Mucosa of gallbladder (tissue), 1 donor: ENCODE measurements around the gene CXCL17. TPM values are rescaled to one million over a fixed set of nuclear protein-coding genes. Genes with fewer than 3 reads are reported as not detected.
"Not testable (repeated sequence)": the region's sequence is repeated elsewhere in the genome, so short reads cannot be mapped to it uniquely, and the experiment has no call there.

ENCODE experiments used
- DNase-seq: peaks from one replicate; pipeline ENCODE4 v3.0.0-alpha.2; 2020; ENCODE audit warnings: low spot score
- total RNA-seq: library from RNA; stranded (reverse); gene quantifications from one replicate; pipeline ENCODE4 v1.2.1, GENCODE V29; 2021
- donor health status: DM: no; HTN: no; CAD: no.

CXCL17 gene, protein sequence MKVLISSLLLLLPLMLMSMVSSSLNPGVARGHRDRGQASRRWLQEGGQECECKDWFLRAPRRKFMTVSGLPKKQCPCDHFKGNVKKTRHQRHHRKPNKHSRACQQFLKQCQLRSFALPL
- total RNA-seq: 2.1 TPM

DNA sequence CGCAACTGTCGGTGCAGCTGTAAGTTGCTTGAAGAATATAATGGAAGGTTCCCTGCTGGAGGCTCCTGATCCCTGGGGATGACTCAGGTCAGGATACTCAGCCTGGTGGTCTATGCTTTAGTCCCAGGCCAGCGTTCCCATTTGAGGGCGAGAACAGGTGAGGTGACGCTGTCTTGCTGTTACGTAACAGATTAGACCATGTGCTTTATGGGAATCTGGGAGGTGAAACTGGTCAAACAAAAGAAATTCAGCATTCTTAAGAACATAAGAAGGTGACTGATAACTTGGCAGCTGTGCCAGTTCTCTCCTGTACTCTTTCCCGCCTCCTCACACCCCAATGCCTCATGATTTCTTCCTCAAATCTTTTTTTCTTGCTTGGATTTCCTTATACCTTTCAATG is at the start of gene CXCL17:
Gene CXCL17 (minus strand): TSS at position 114 of the 400 bp plus-strand sequence. CDS start 114 bp downstream, outside the sequence.
- DNase-seq: no peak

GRCh38 chr19:42488783-42489521 is 46.2 kb upstream of the CXCL17 start:
- DNase-seq: no peak

DNA sequence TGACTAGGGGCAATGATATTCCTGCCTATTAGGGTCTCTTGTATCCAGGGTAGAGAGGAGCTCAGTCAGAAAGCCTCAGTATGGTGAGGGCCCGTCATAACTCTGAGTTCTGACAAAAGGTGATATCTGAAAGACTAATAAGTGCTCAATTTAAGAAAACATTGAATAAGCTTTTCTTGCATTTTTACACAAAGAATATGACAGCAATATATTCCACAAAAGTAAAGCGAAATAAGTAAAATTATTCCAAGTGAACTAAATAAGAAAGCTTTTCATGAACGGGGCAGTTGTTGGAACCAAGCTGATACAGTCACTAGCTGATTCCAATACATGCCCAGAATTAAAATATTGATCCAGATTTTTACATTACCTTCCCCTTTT is 45.0 kb upstream of the CXCL17 start:
- DNase-seq: no peak

GRCh38 chr19:42487032-42487797 is 44.5 kb upstream of the CXCL17 start:
- DNase-seq: no peak

DNA sequence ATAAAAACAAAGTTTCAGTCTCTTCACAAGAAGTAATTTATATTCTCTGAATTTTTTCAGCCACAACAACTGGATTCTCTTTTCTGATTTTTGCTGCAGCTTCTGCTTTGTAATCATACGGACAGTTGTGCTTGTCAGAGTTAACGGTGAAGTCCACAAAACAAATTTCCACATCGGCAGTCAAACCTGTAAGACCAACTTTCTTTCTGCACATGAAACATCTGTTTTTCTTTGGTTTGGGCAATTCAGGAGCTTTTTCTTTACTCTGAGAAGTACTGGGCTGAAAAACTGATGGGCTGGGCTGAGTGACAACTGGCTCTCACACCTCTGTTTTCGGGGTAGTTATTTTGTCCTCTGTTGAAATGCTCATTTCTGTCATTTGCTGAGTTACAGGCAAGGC is 42.3 kb upstream of the CXCL17 start:
- DNase-seq: not testable (repeated sequence)

DNA sequence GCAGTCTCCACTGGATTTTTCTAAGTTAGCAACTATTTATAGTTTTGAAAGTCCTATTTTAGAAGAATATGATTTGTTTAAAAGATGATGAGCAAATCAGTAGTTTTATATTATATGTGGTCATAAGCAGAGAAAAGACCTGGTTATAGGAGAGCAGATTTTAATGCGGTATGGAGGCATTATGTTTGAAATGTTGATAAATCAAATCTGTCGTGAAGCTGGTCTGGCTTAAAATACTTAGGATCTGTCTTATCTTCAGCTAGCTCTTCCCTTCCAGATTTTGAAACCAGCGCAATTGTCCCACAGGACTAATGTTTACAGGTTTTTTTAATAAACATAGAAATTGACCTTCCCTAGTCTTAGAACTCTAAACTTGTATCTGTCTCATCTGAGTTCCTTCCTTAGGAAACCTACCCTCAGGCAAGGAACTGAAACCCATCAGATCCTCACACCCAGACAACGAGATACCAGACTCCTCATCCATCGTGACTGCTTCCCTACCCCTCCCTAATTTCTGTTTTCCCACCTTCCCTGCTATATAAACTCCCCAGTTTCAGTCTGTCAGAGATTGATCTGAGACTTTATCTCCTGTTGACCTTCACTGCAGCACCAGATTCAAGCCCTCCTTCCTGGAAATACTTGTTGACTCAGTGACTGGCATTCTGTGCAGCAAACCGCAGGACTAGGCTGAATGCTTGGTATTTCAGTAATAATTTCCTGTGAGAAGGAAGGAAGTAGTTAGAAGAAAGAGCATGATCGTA is 37.8 kb upstream of the CXCL17 start:
- peak; percentile 18 for DNase-seq

DNA sequence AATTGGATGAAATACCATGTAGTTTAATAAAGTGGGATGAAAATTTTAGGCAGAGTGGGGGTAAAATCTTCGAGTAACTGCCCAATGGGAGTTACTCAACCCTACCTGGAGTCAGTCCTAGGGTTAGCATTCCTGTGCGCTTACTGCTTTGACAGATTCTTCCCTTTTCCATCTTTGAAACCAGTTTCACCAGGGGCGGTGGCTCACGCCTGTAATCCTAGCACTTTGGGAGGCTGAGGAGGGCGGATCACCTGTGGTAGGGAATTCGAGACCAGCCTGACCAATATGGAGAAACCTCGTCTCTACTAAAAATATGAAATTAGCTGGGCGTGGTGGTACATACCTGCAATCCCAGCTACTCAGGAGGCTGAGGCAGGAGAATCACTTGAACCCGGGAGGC is 37.0 kb upstream of the CXCL17 start:
- DNase-seq: no peak

DNA sequence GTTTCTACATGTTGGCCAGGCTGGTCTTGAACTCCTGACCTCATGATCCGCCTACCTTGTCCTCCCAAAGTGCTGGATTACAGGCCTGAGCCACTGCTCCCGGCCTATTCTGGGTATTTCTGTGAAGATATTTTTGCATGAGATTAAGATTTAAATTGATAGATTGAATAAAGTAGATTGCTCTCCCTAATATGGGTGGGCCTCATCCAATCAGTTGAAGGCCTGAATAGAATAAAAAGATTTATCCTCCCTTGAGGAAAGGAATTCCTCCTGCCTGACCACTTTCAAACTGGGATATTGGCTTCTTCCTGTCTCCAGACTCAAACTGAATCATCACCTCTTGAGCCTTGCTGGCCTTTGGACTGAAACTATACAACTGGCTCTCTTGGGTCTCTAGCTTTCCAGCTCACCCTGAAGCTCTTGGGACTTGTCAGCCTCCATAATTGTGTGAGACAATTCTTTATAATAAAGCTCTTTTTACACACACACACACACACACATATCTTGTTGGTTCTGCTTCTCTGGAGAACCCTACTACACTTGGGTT is 36.1 kb upstream of the CXCL17 start:
- no peak for DNase-seq

DNA sequence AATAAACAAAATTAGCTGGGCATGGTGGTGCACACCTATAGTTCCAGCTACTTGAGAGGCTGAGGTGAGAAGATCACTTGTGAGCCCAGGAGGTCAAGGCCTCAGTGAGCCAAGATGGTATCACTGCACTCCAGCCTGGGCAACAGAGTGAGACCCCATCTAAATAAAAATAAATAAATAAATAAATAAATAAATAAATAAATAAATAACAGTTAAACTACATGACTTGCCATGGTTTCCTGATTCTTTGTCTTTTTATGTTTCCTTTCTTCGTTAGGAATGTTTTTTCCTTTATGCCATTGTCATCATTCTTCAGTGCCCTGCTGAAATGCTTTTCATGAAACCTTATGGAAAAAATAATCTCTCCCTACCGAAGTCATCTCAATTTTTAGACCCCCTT is 35.2 kb upstream of the CXCL17 start:
- DNase-seq: no peak

- DNase-seq: no peak
These were observed 34.4 kb upstream of the CXCL17 start for GRCh38 chr19:42477117-42477516.

GRCh38 chr19:42475366-42475765 is 32.6 kb upstream of the CXCL17 start:
- no peak for DNase-seq

GRCh38 chr19:42474743-42475142 is 32.0 kb upstream of the CXCL17 start:
- DNase-seq: no peak

GRCh38 chr19:42473686-42474085 is 30.9 kb upstream of the CXCL17 start:
- DNase-seq: no peak

GRCh38 chr19:42472402-42473147 is 29.8 kb upstream of the CXCL17 start:
- no peak for DNase-seq

DNA sequence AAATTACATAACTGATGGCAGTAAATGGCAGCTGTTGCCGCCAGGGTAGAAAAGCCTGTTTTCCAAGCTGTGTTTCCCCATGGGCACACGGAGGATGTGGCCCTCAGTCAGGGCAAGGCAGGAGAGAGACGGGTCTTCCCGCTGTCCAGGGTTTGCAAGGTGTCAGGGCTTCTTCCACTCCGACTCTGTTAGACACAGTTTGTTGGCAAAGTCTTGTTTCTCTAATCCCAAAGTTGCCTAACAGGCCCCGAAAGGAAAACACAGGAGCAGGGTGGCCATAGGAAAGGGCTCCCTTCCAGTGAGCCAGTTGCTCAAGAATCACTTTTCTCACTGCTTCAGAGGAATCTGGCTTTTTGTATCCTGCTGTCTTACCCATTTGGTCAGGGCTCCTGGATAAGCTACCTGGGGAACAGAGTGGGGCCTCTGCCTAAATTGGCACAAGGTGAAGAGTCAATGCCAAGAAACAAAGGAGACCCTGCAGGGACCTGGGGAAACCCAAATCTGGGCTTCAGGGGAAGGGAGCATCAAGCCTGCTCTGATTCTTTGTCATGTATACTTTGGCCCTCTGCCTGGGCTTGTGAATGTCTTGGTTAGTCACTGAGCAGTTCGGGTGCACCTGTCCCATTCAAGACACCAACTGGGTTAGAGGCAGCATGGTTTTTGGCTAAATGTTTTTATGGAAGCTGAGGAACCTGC is 29.0 kb upstream of the CXCL17 start:
- no peak for DNase-seq

DNA sequence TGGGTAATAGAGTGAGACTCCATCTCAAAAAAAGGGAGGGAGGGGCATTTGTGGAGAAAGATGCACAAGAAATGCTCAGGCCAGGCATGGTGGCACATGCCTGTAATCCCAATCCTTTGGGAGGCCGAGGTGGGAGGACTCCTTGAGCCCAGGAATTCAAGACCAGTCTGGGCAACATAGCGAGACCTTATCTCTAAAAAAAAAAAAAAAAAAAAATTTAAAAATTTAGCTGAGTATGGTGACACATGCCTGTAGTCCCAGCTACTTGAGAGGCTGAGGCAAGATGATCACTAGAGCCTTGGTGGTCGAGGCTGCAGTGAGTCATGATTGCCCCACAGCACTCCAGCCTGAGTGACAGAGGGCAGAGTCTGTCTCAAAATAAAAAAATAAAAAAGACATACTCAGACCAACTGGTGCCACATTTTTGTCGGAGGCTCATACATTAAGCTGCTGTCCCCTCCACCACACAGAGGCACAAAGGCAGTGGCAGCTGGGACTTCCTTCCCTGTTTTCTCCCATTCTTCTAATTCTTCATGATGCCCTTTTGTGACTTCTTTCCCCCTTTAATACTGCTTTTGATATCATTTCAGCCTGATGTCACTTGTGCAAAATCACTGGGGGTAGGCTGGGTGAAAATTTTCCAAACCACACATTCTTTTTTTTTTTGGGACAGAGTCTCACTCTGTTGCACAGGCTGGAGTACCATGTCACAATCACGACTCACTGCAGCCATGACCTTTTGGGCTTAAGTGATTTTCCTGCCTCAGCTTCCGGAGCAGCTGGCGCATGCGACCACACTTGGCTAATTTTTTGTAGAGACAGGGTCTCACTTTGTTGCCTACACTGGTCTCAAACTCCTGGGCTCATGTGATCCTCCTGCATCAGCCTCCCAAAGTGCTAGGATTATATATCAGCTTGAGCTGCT is 26.8 kb upstream of the CXCL17 start:
- DNase-seq: no peak

- DNase-seq: no peak
These were observed 25.6 kb upstream of the CXCL17 start for GRCh38 chr19:42468273-42468796.

DNA sequence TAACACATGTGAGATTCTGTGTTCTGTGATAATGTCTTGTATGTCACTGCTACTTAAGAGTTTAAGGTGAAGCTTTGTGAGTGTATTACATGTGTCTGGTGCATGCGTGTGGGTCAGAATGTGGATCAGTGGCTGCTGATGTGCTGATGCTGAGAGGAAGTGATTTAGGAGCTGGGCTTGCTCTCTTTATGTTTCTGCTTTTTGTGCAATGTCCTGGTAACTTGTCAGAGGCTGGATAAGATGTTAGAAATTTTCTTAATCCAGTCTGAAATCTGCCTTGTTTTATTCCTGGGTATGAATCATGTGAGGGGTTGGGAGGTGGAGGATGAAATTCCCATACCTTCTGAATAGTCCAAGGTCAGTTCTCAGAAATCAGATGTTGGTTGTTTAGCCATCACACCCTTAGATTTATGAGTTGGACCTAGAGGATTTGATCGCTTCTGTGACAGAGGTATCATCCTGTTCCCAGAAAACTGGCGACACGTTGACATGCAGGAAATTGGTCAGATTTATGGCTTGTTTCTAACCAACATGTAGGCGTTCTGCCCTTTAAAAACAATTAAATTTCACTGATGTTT is 24.5 kb upstream of the CXCL17 start:
- DNase-seq: no peak
